HepG2 (cell line): ENCODE measurements around the gene APBB2. TPM values are rescaled to one million over a fixed set of nuclear protein-coding genes. Genes with fewer than 3 reads are reported as not detected.

Source experiments
- ATAC-seq: fragments of 200-7000 bp; cut with Tn5 transposase; 3 replicates; pipeline ENCODE4 v1.9.1; 2020; ENCODE audit warnings: mild to moderate bottlenecking, moderate library complexity
- BruUV-seq: library from RNA; stranded (reverse); fragments of 400-500 nt; replicated peaks from 2 replicates; lab custom pipeline; 2021; lab: Mats Ljungman, UMichigan
- CTCF ChIA-PET: fragments of 300-600 bp; formaldehyde crosslinking; extraction: SDS; loops from one replicate; lab custom pipeline; 2021; ENCODE audit warnings: low total read pairs, inconsistent platforms, low intra/inter-chr PET ratio; lab: Yijun Ruan, JAX
- POLR2A ChIA-PET: fragments of 350-600 bp; sonication (Branson Sonifier 250); formaldehyde crosslinking; loops from one replicate; lab custom pipeline; 2020; ENCODE audit warnings: antibody characterized with exemption, inconsistent platforms; lab: Yijun Ruan, JAX
- DNase-seq: peaks from one replicate; pipeline ENCODE4 v3.0.0-alpha.2; 2015; ENCODE audit warnings: low spot score
- FAIRE-seq: peaks from 3 replicates; lab custom pipeline; 2011; peaks lifted over from hg19 to GRCh38; lab: Jason Lieb, UNC
- H2AFZ ChIP-seq: one replicate; pipeline ENCODE4 v1.6.1; 2011; ENCODE audit warnings: low read length, inconsistent platforms
- H3K27ac ChIP-seq: fragments of 300-600 bp; 3 replicates; pipeline ENCODE4 v1.8.0; 2011; ENCODE audit warnings: mixed run types, mild to moderate bottlenecking, mixed read lengths, low read length, inconsistent platforms; ENCODE audit not compliant: insufficient read depth; ENCODE audit errors: extremely low read length
- H3K27me3 ChIP-seq, 2 experiments: fragments of 200-600 bp in 1 of 2; 2 replicates in 1 of 2; 3 replicates in 1 of 2; pipeline versions ENCODE4 v1.6.0 to v1.8.0; 2011; ENCODE audit warnings: low read length in 2 of 2, mild to moderate bottlenecking in 2 of 2, moderate library complexity in 2 of 2, inconsistent platforms in 1 of 2; ENCODE audit not compliant: insufficient read depth in 2 of 2, control insufficient read depth in 1 of 2
- H3K36me3 ChIP-seq, 2 experiments: fragments of 200-600 bp in 1 of 2; replicated peaks in 1 of 2; 2 replicates in 1 of 2; 3 replicates in 1 of 2; pipeline versions ENCODE4 v1.5.1 to v1.8.0; 2011; ENCODE audit warnings: low read length in 2 of 2, inconsistent platforms in 1 of 2; ENCODE audit not compliant: insufficient read depth in 2 of 2, control insufficient read depth in 1 of 2
- H3K4me1 ChIP-seq: 2 replicates; pipeline ENCODE4 v1.5.1; 2012; ENCODE audit warnings: low read length, inconsistent platforms; ENCODE audit not compliant: insufficient read depth
- H3K4me2 ChIP-seq: 2 replicates; pipeline ENCODE4 v1.6.0; 2011; ENCODE audit warnings: low read depth, low read length, inconsistent platforms
- H3K4me3 ChIP-seq, 3 experiments: fragments of 200-600 bp in 1 of 3; sonication (generic), shearing (Covaris generic) in 1 of 3; replicated peaks in 1 of 3; 2 replicates each; pipeline ENCODE4 v1.5.1; 2011 to 2016; ENCODE audit warnings: low read length in 3 of 3, inconsistent platforms in 2 of 3, low read depth in 2 of 3, mild to moderate bottlenecking in 2 of 3, control low read depth in 1 of 3, mixed read lengths in 1 of 3; ENCODE audit not compliant: insufficient read depth in 1 of 3
- H3K79me2 ChIP-seq: one replicate; pipeline ENCODE4 v1.6.1; 2011; ENCODE audit warnings: low read length, inconsistent platforms; ENCODE audit not compliant: insufficient read depth
- H3K9ac ChIP-seq: 2 replicates; pipeline ENCODE4 v1.6.0; 2011; ENCODE audit warnings: mild to moderate bottlenecking, low read depth, low read length, inconsistent platforms; ENCODE audit not compliant: insufficient read depth
- H3K9me3 ChIP-seq: 2 replicates; pipeline ENCODE4 v1.5.1; 2012; ENCODE audit warnings: mild to moderate bottlenecking, low read length
- H4K20me1 ChIP-seq: 2 replicates; pipeline ENCODE4 v1.6.0; 2011; ENCODE audit warnings: inconsistent platforms, mild to moderate bottlenecking, low read length, moderate library complexity; ENCODE audit not compliant: insufficient read depth
- HMGA1 ChIP-seq: sonication (generic); formaldehyde crosslinking; conservative IDR thresholded peaks from 2 replicates; pipeline ENCODE4 v1.4.0; 2020; ENCODE audit warnings: missing genetic modification reagents
- JUND ChIP-seq: sonication (generic); formaldehyde crosslinking; IDR thresholded peaks from 2 replicates; pipeline ENCODE4 v1.8.0; 2022; ENCODE audit warnings: mild to moderate bottlenecking, missing genetic modification reagents
- NFKB2 ChIP-seq: sonication (generic); formaldehyde crosslinking; IDR thresholded peaks from 2 replicates; pipeline ENCODE4 v1.4.0; 2020; ENCODE audit warnings: missing genetic modification reagents, borderline replicate concordance
- STAT5B ChIP-seq: sonication (generic); formaldehyde crosslinking; IDR thresholded peaks from 2 replicates; pipeline ENCODE4 v1.4.0; 2020; ENCODE audit warnings: missing genetic modification reagents
- TBX3 ChIP-seq: fragments of 450-650 bp; IDR thresholded peaks from 2 replicates; pipeline ENCODE4 v1.6.1; 2017; ENCODE audit warnings: antibody characterized with exemption, mild to moderate bottlenecking, inconsistent platforms, borderline replicate concordance
- ZFP41 ChIP-seq: sonication (generic); formaldehyde crosslinking; IDR thresholded peaks from 2 replicates; pipeline ENCODE4 v1.4.0; 2020; ENCODE audit warnings: mild to moderate bottlenecking, missing genetic modification reagents, borderline replicate concordance
- ZNF326 ChIP-seq: sonication (generic); formaldehyde crosslinking; IDR thresholded peaks from 2 replicates; pipeline ENCODE4 v1.4.0; 2020; ENCODE audit warnings: missing genetic modification reagents, borderline replicate concordance
- ZNF335 ChIP-seq: sonication (generic); formaldehyde crosslinking; IDR thresholded peaks from 2 replicates; pipeline ENCODE4 v1.4.0; 2020; ENCODE audit warnings: missing genetic modification reagents
- ZNF562 ChIP-seq: sonication (generic); formaldehyde crosslinking; IDR thresholded peaks from 2 replicates; pipeline ENCODE4 v1.8.0; 2022; ENCODE audit warnings: missing genetic modification reagents, borderline replicate concordance
- ZNF766 ChIP-seq: sonication (generic); formaldehyde crosslinking; IDR thresholded peaks from 2 replicates; pipeline ENCODE4 v1.5.0; 2020; ENCODE audit warnings: missing genetic modification reagents, borderline replicate concordance
- ZSCAN12 ChIP-seq: sonication (generic); formaldehyde crosslinking; IDR thresholded peaks from 2 replicates; pipeline ENCODE4 v1.9.0; 2021; ENCODE audit warnings: mild to moderate bottlenecking, missing genetic modification reagents
- WGBS: methylation state at CpG from one replicate; pipeline ENCODE4 v1.1.6; 2017; ENCODE audit warnings: low lambda C conversion rate; 5-methylcytosine and 5-hydroxymethylcytosine counted together
- in situ Hi-C: cut with HindIII; loops from 2 replicates; pipeline ENCODE4 v1.10.0; 2017; ENCODE audit warnings: low pct_unique_long_range_greater_than_20kb; ENCODE audit not compliant: extremely low pct_ligation_motif_present
- intact Hi-C: fragments of 100-400 bp; cut with micrococcal nuclease; formaldehyde crosslinking; loops from one replicate; pipeline ENCODE4 v1.10.0; 2022; ENCODE audit not compliant: unreplicated experiment
- polyA plus RNA-seq, 8 experiments: library from polyadenylated mRNA; depleted of rRNA in 3 of 8; stranded (reverse) in 7 of 8; unstranded in 1 of 8; fragments of >200 nt; fragmentation: Illumina TruSeq in 4 of 8; extraction: Trizol in 4 of 8; gene quantifications; 2 replicates each; pipeline versions ENCODE4 v1.2.1 to v1.2.3, GENCODE V29; 2011 to 2016; ENCODE audit warnings: low read depth in 4 of 8, missing spikeins in 1 of 8, mixed read lengths in 1 of 8; ENCODE audit not compliant: insufficient read depth in 1 of 8
- total RNA-seq, 5 experiments: library from RNA; depleted of rRNA; stranded (reverse); fragments of >200 nt; fragmentation: Illumina TruSeq; extraction: Trizol; gene quantifications; 2 replicates each; pipeline ENCODE4 v1.2.3, GENCODE V29; 2016; ENCODE audit warnings: low read depth in 1 of 5
- TF ChIP-seq, protein P1 (sequence below): sonication (generic); formaldehyde crosslinking; IDR thresholded peaks from 2 replicates; pipeline ENCODE4 v1.9.0; 2021; ENCODE audit warnings: missing genetic modification reagents, borderline replicate concordance
- TF ChIP-seq, protein P2 (sequence below): sonication (generic); formaldehyde crosslinking; IDR thresholded peaks from 2 replicates; pipeline ENCODE4 v1.4.0; 2020; ENCODE audit warnings: missing genetic modification reagents

Gene APBB2
- total and polyA plus RNA-seq, 2 of the 13 experiments (the other 11 are each of a cell fraction or from before 2014, with no cell fraction given) = 11.7 to 17.0 TPM

DNA sequence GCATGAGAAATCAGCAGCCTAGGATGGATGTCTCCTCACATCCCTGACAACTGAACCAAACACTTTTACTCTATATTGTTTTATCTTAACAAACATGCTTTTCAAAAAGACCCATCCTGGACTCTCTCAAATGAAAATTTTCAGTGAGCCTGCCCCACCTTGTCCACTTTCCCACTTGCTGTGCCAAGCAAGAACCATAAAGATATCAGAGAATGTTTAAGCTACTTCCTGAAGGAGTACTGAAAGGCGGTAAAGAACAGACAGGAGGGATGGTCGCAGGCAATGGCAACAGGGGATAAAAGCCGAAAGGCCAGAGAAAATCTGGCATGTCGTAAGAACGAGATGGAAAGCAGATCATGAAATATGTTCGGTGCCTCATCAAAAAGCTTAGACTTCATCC, 10.5 kb downstream of the APBB2 start:
- no peak for FAIRE-seq
- no peak overlapping the region for H3K4me3 ChIP-seq
- peaks cover 82% of the 10 kb centered on the region for H3K79me2 ChIP-seq
- in situ Hi-C loops = no loop called here
- no TSS peak for BruUV-seq
- no peaks in the 10 kb centered on the region; a peak in 1 of 5 replicates for H3K27me3 ChIP-seq
- WGBS = 96% methylated on average over 6 of the region's 6 CpGs
- H4K20me1 ChIP-seq = no peaks in the 10 kb centered on the region; the same call in 1 of the 2 replicates
- H3K36me3 ChIP-seq = no peaks in the 10 kb centered on the region
- POLR2A ChIA-PET = no interaction called here
- H3K9me3 ChIP-seq = no peaks in the 10 kb centered on the region
- CTCF ChIA-PET = no interaction called here
- H2AFZ ChIP-seq = no peak overlapping the region
- H3K27ac ChIP-seq = no peak overlapping the region
- H3K9ac ChIP-seq = no peak overlapping the region
- no peak for DNase-seq
- peaks cover 39% of the 10 kb centered on the region for H3K4me1 ChIP-seq
- H3K4me2 ChIP-seq = no peak overlapping the region
- ATAC-seq = no peak
- TF ChIP-seq ZSCAN12 (CRISPR knock-in tag) = no peak
- TF ChIP-seq HMGA1 = no peak
- TF ChIP-seq JUND (CRISPR knock-in tag) = no peak
- TF ChIP-seq ZFP41 = no peak
- TF ChIP-seq, protein P1, sequence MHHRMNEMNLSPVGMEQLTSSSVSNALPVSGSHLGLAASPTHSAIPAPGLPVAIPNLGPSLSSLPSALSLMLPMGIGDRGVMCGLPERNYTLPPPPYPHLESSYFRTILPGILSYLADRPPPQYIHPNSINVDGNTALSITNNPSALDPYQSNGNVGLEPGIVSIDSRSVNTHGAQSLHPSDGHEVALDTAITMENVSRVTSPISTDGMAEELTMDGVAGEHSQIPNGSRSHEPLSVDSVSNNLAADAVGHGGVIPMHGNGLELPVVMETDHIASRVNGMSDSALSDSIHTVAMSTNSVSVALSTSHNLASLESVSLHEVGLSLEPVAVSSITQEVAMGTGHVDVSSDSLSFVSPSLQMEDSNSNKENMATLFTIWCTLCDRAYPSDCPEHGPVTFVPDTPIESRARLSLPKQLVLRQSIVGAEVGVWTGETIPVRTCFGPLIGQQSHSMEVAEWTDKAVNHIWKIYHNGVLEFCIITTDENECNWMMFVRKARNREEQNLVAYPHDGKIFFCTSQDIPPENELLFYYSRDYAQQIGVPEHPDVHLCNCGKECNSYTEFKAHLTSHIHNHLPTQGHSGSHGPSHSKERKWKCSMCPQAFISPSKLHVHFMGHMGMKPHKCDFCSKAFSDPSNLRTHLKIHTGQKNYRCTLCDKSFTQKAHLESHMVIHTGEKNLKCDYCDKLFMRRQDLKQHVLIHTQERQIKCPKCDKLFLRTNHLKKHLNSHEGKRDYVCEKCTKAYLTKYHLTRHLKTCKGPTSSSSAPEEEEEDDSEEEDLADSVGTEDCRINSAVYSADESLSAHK (CRISPR knock-in tag) = no peak
- TF ChIP-seq, protein P2, sequence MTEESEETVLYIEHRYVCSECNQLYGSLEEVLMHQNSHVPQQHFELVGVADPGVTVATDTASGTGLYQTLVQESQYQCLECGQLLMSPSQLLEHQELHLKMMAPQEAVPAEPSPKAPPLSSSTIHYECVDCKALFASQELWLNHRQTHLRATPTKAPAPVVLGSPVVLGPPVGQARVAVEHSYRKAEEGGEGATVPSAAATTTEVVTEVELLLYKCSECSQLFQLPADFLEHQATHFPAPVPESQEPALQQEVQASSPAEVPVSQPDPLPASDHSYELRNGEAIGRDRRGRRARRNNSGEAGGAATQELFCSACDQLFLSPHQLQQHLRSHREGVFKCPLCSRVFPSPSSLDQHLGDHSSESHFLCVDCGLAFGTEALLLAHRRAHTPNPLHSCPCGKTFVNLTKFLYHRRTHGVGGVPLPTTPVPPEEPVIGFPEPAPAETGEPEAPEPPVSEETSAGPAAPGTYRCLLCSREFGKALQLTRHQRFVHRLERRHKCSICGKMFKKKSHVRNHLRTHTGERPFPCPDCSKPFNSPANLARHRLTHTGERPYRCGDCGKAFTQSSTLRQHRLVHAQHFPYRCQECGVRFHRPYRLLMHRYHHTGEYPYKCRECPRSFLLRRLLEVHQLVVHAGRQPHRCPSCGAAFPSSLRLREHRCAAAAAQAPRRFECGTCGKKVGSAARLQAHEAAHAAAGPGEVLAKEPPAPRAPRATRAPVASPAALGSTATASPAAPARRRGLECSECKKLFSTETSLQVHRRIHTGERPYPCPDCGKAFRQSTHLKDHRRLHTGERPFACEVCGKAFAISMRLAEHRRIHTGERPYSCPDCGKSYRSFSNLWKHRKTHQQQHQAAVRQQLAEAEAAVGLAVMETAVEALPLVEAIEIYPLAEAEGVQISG (CRISPR knock-in tag) = no peak
- TF ChIP-seq TBX3 = no peak
- TF ChIP-seq ZNF766 (CRISPR knock-in tag) = no peak
- no peak for TF ChIP-seq ZNF562 (CRISPR knock-in tag)
- no peak for TF ChIP-seq ZNF326
- TF ChIP-seq NFKB2 (CRISPR knock-in tag) = no peak
- no peak for TF ChIP-seq STAT5B (CRISPR knock-in tag)
- TF ChIP-seq ZNF335 (CRISPR knock-in tag) = no peak
- intact Hi-C loops = no loop called here
